Measurements from ENCODE around the gene YTHDF1. TPM values are rescaled to one million over a fixed set of nuclear protein-coding genes. Genes with fewer than 3 reads are reported as not detected.

Gene YTHDF1
- total and polyA plus RNA-seq, 8 donors = 11.1 to 24.0 (median 15.9) TPM

DNA sequence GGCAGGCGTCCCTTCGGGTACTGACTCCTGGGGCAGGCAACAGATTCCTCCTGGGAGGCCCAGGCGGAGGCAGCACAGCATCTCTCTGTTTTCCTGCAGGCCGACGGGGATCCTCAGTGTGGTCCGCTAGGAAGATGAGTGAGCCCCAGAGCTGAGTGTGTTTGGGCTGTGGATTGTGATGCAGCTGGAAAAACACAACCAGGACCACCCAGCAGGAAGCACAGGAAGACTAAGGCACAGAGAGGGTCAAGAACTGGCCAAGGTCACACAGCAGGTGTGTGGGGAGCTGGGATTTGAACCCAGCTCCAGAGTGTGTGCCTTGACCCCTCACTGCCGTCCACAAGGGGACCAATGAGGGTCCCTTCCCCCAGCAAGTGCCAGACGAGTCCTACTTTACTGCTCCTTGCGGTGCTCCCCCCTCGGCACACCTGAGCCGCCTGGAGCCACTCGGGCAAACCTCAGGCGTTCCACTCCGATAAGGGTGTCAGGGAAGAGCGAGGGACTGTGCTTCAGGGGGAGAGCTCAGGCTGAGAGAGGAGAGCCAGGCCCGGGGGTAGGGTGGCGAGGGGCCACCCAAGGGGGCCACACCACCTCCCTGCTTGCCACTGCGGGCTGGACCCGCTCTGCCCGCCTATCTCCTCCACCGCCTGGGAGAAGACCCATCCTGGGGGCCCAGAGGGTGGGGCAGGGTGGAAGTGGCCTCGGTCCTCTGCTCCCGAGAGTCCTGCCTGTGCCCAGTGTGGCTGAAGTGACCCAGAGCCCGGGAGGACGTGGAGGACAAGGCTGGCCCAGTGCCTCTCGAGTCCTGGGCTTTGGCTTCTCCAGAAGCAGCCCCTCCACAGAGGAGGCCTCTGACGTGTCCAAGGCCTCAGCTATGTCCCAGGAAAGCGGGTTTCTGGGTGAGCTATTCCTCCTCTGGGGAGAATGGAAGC, 63.3 kb downstream of the YTHDF1 start:
- Histone ChIP-seq H3K4me3 (no peak overlapping the region), H3K9me3 (no peaks in the 10 kb centered on the region), H3K27me3 (peaks cover 0 to 17% (median 5%) of the 10 kb centered on the region in 4 donors), H3K27ac (no peak overlapping the region), H3K4me1 (no peaks in the 10 kb centered on the region), H3K36me3 (no peaks in the 10 kb centered on the region)
- ATAC-seq (no peak), FAIRE-seq (no peak), DNase-seq (peak in 1 of 6 donors; percentile 43)
- WGBS, 2 donors = 47 to 63% methylated on average over 24 to 28 of the region's 28 CpGs
- TF ChIP-seq CTCF (IDR thresholded peaks at IDR 0.05) = no peak
- intact Hi-C loops (cut with DNase I) = no loop called here

DNA sequence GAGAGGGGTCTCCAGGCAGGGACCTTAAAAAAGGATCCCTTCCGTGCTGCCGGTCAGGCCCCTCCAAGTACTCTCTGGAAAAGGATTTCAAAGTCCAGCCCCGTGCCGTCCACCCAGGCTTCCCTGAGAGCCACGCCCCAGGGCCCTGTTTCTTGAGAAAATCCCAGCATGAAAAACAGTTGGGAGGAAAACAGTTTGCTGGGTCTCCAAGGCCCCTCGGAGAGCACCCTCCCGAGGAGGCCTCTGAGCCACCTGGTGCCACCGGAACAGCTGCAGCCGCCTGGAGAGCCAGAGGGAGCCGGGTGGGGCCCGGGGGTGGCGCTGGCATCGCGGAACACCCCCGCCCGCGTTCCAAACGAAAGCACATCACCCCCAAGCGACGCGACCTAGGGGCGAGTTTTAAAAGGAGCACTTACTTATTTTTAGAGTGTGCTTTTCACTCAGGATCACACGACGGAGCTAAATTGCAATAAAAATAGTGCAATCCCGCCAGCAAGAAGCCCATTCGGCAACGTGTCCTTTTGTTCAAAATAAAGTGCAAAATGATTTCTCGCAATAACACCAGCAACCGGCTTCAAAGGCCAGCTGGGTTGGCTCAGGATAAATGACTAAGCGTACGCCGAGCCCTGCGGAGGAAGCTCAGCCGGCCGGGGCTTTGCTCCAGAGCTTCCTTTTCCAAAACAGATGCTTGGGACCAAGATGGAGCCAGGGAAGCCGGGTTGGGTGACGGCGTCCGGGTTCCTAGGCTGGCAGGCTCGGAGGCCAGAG, 64.2 kb downstream of the YTHDF1 start:
- FAIRE-seq (no peak), ATAC-seq (no peak), DNase-seq (no peak)
- Histone ChIP-seq H3K9me3 (no peaks in the 10 kb centered on the region), H3K27ac (no peak overlapping the region), H3K4me1 (no peaks in the 10 kb centered on the region), H3K27me3 (peaks cover 0 to 25% (median 5%) of the 10 kb centered on the region in 4 donors), H3K4me3 (no peak overlapping the region), H3K36me3 (no peaks in the 10 kb centered on the region)
- intact Hi-C loops (cut with DNase I) = no loop called here
- 37 to 44% methylated on average over 40 of the region's 40 CpGs for WGBS, 2 donors
- no peak for TF ChIP-seq CTCF (IDR thresholded peaks at IDR 0.05)

DNA sequence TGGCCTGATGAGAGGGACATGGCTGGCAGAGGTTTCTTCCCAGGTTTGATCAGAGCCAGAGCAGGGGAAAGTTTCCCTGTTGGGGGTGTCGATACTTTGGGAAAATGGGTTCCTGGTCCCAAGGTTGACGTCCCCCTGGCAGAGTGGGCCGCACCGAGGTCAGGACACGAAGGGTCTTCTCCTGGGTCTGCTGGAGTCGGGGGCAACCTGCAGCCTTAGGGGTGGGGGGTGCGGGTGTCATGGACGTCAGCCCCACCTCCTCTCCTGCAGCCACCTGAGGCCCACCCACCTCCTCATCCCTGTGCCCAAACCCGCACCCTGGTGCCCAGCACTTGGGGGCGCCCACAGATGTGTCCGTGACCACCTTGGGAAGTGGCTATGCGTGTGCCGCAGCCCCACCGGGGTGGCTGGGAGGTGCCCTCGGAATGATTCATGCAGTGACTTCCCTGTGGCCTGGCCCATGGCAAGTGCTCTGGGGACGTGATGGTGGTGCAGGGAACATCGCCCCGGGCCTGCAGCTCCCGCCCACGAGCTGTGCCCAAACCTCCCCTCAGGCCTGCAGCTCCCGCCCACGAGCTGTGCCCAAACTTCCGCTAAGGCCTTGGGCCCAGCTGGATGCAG, 64.9 kb downstream of the YTHDF1 start:
- 55 to 71% methylated on average over 23 of the region's 23 CpGs for WGBS, 2 donors
- no peak for TF ChIP-seq CTCF (IDR thresholded peaks at IDR 0.05)
- Histone ChIP-seq H3K36me3 (no peaks in the 10 kb centered on the region), H3K9me3 (no peaks in the 10 kb centered on the region), H3K27me3 (peaks cover 0 to 28% (median 5%) of the 10 kb centered on the region in 4 donors), H3K4me3 (no peak overlapping the region), H3K4me1 (no peaks in the 10 kb centered on the region), H3K27ac (no peak overlapping the region)
- FAIRE-seq (no peak), ATAC-seq (no peak), DNase-seq (peak in 1 of 6 donors; percentile 50)
- intact Hi-C loops (cut with DNase I) = no loop called here

DNA sequence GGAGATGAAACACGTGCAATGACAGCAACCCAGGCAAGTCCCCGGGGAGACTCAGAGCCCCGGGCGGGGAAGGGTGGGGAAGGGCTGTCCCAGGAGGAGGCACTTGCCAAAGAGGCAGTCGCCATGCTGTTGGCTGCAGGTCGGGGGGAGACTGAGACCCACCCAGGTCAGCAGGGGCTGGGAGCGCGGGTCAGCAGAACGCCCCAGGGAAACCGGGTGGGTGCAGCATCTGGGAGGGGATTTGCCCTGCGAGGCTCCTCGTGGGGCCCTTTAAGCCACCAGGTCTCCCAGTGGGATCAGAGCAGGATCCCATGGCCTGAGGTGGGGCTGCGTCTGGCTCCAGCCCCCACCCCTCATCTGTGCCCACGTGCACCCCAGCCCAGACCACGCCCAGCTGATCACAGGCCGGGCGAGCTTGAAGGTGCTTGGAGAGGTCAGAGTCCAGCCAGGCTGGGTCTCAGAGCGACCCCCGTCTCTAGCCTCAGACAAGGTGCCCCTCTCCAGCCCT, 65.5 kb downstream of the YTHDF1 start:
- Histone ChIP-seq H3K9me3 (no peaks in the 10 kb centered on the region), H3K4me3 (no peak overlapping the region), H3K27ac (no peak overlapping the region), H3K4me1 (no peaks in the 10 kb centered on the region), H3K36me3 (no peaks in the 10 kb centered on the region), H3K27me3 (peaks cover 0 to 28% (median 5%) of the 10 kb centered on the region in 4 donors)
- ATAC-seq (no peak), FAIRE-seq (no peak), DNase-seq (peak in 1 of 6 donors; percentile 61)
- no peak for TF ChIP-seq CTCF (IDR thresholded peaks at IDR 0.05)
- intact Hi-C loops (cut with DNase I) = no loop called here
- 55 to 62% methylated on average over 19 of the region's 19 CpGs for WGBS, 2 donors
